H1 (cell line): ENCODE data around the gene LITAFD. TPM values are rescaled to one million over a fixed set of nuclear protein-coding genes. Genes with fewer than 3 reads are reported as not detected.

Source experiments
- CTCF ChIA-PET: fragments of 300-600 bp; sonication (Branson Sonifier 250); formaldehyde crosslinking; loops from one replicate; lab custom pipeline; 2021; ENCODE audit not compliant: partially characterized antibody; lab: Charles Lee
- POLR2A ChIA-PET: fragments of 300-600 bp; sonication (Branson Sonifier 250); formaldehyde crosslinking; loops from one replicate; lab custom pipeline; 2021; ENCODE audit warnings: inconsistent platforms; ENCODE audit not compliant: partially characterized antibody; lab: Charles Lee
- DNase-seq, 2 experiments: peaks; one replicate each; pipeline versions ENCODE4 v3.0.0 to v3.0.0-alpha.2; 2010 to 2022; ENCODE audit warnings: low spot score in 2 of 2, low read depth in 1 of 2, mixed read lengths in 1 of 2
- FAIRE-seq: peaks from 2 replicates; lab custom pipeline; 2011; peaks lifted over from hg19 to GRCh38; lab: Jason Lieb, UNC
- H2AFZ ChIP-seq: 2 replicates; pipeline ENCODE4 v1.8.1; 2012; ENCODE audit warnings: low read length, inconsistent platforms
- H2AK5ac ChIP-seq: 2 replicates; pipeline ENCODE4 v1.6.1; 2013; ENCODE audit warnings: low read depth, low read length
- H2BK120ac ChIP-seq: replicated peaks from 2 replicates; pipeline ENCODE3; 2013; ENCODE audit warnings: low read depth, low read length, inconsistent platforms
- H2BK12ac ChIP-seq: 2 replicates; pipeline ENCODE4 v1.6.1; 2013; ENCODE audit warnings: low read depth, low read length
- H2BK15ac ChIP-seq: 2 replicates; pipeline ENCODE4 v1.6.1; 2013; ENCODE audit warnings: low read length
- H2BK20ac ChIP-seq: 2 replicates; pipeline ENCODE4 v1.6.1; 2013; ENCODE audit warnings: low read length
- H2BK5ac ChIP-seq: 2 replicates; pipeline ENCODE4 v1.6.1; 2013; ENCODE audit warnings: low read depth, low read length
- H3K14ac ChIP-seq: 2 replicates; pipeline ENCODE4 v1.6.1; 2013; ENCODE audit warnings: inconsistent platforms; ENCODE audit not compliant: insufficient read length
- H3K18ac ChIP-seq: 2 replicates; pipeline ENCODE4 v1.6.1; 2013; ENCODE audit warnings: low read length; ENCODE audit errors: extremely low read depth
- H3K23ac ChIP-seq: 2 replicates; pipeline ENCODE4 v1.6.1; 2013; ENCODE audit warnings: inconsistent platforms; ENCODE audit not compliant: insufficient read length
- H3K23me2 ChIP-seq: 2 replicates; pipeline ENCODE4 v1.6.1; 2013; ENCODE audit warnings: low read depth, low read length
- H3K27ac ChIP-seq: 2 replicates; pipeline ENCODE4 v1.6.1; 2011; ENCODE audit warnings: low read depth, low read length, inconsistent platforms
- H3K27me3 ChIP-seq, 4 experiments: replicated peaks in 1 of 4; 1 replicate in 1 of 4; 2 replicates in 3 of 4; pipeline versions ENCODE4 v1.6.1 to v1.8.1; 2011 to 2013; ENCODE audit warnings: low read length in 3 of 4, mild to moderate bottlenecking in 3 of 4, inconsistent platforms in 2 of 4, mixed read lengths in 2 of 4, moderate library complexity in 1 of 4; ENCODE audit not compliant: control insufficient read depth in 3 of 4, insufficient read depth in 3 of 4; ENCODE audit errors: extremely low read depth in 1 of 4
- H3K36me3 ChIP-seq, 4 experiments: 2 replicates each; pipeline versions ENCODE4 v1.6.1 to v1.8.1; 2011 to 2013; ENCODE audit warnings: mild to moderate bottlenecking in 4 of 4, low read length in 3 of 4, moderate library complexity in 2 of 4, control low read depth in 1 of 4, inconsistent platforms in 1 of 4; ENCODE audit not compliant: insufficient read depth in 4 of 4, control insufficient read depth in 2 of 4
- H3K4ac ChIP-seq: replicated peaks from 2 replicates; pipeline ENCODE3; 2013; ENCODE audit warnings: low read length, low read depth, mixed read lengths, inconsistent platforms; ENCODE audit not compliant: insufficient read length
- H3K4me1 ChIP-seq, 4 experiments: replicated peaks in 1 of 4; 1 replicate in 1 of 4; 2 replicates in 3 of 4; pipeline versions ENCODE4 v1.6.1 to v1.8.1; 2011 to 2013; ENCODE audit warnings: low read length in 3 of 4, inconsistent platforms in 2 of 4, mixed read lengths in 1 of 4; ENCODE audit not compliant: insufficient read depth in 4 of 4, control insufficient read depth in 3 of 4
- H3K4me2 ChIP-seq, 2 experiments: 2 replicates each; pipeline versions ENCODE4 v1.6.1 to v1.8.1; 2011 to 2013; ENCODE audit warnings: low read depth in 2 of 2, low read length in 2 of 2, control low read depth in 1 of 2, inconsistent platforms in 1 of 2, mild to moderate bottlenecking in 1 of 2; ENCODE audit not compliant: insufficient read depth in 1 of 2
- H3K4me3 ChIP-seq, 4 experiments: fragments of 200-600, 300-600 bp in 1 of 4; sonication (generic), shearing (Covaris generic), sonication (Bioruptor Twin) in 1 of 4; 2 replicates each; pipeline versions ENCODE4 v1.5.1 to v1.8.1; 2011 to 2016; ENCODE audit warnings: low read length in 4 of 4, low read depth in 3 of 4, control low read depth in 2 of 4, inconsistent platforms in 2 of 4, mild to moderate bottlenecking in 2 of 4, mixed read lengths in 1 of 4, moderate library complexity in 1 of 4; ENCODE audit not compliant: insufficient read depth in 2 of 4; ENCODE audit errors: extremely low read depth in 1 of 4
- H3K56ac ChIP-seq: replicated peaks from 2 replicates; pipeline ENCODE3; 2013; ENCODE audit warnings: low read depth, mild to moderate bottlenecking, mixed read lengths, low read length, inconsistent platforms; ENCODE audit not compliant: insufficient read length
- H3K79me1 ChIP-seq: 2 replicates; pipeline ENCODE4 v1.6.1; 2013; ENCODE audit warnings: low read depth, low read length, control low read depth
- H3K79me2 ChIP-seq, 2 experiments: 2 replicates each; pipeline versions ENCODE4 v1.6.1 to v1.8.1; 2012 to 2013; ENCODE audit warnings: low read length in 2 of 2, mild to moderate bottlenecking in 2 of 2, inconsistent platforms in 1 of 2; ENCODE audit not compliant: insufficient read depth in 2 of 2, control insufficient read depth in 1 of 2
- H3K9ac ChIP-seq, 4 experiments: replicated peaks in 1 of 4; 1 replicate in 1 of 4; 2 replicates in 3 of 4; pipeline versions ENCODE4 v1.6.1 to v1.8.1; 2011 to 2013; ENCODE audit warnings: low read depth in 3 of 4, low read length in 3 of 4, control low read depth in 2 of 4, mild to moderate bottlenecking in 2 of 4, moderate library complexity in 2 of 4, inconsistent platforms in 1 of 4; ENCODE audit errors: extremely low read depth in 1 of 4
- H3K9me3 ChIP-seq, 2 experiments: 2 replicates each; pipeline versions ENCODE4 v1.6.1 to v1.8.1; 2012 to 2013; ENCODE audit warnings: mild to moderate bottlenecking in 2 of 2, moderate library complexity in 2 of 2, control low read depth in 1 of 2, inconsistent platforms in 1 of 2, low read depth in 1 of 2, low read length in 1 of 2, mixed read lengths in 1 of 2; ENCODE audit not compliant: insufficient read depth in 2 of 2
- H4K20me1 ChIP-seq, 2 experiments: replicated peaks in 1 of 2; 2 replicates each; pipeline versions ENCODE3 to v1.8.1; 2011 to 2013; ENCODE audit warnings: inconsistent platforms in 2 of 2, low read length in 2 of 2, mild to moderate bottlenecking in 1 of 2; ENCODE audit not compliant: insufficient read depth in 2 of 2, control insufficient read depth in 1 of 2
- H4K5ac ChIP-seq: 2 replicates; pipeline ENCODE4 v1.6.1; 2013; ENCODE audit warnings: low read length, low read depth, mixed read lengths, inconsistent platforms; ENCODE audit not compliant: insufficient read length
- H4K8ac ChIP-seq: 2 replicates; pipeline ENCODE4 v1.8.0; 2013; ENCODE audit warnings: mild to moderate bottlenecking, moderate library complexity, low read length, inconsistent platforms; ENCODE audit not compliant: insufficient read depth; ENCODE audit errors: extremely low read depth
- H4K91ac ChIP-seq: replicated peaks from 2 replicates; pipeline ENCODE3; 2013; ENCODE audit warnings: low read length, mixed read lengths, inconsistent platforms; ENCODE audit not compliant: insufficient read length
- POLR2AphosphoS5 ChIP-seq: IDR thresholded peaks from 2 replicates; pipeline ENCODE4 v1.6.1; 2011; ENCODE audit warnings: low read depth, low read length
- SIX5 ChIP-seq: IDR thresholded peaks from 2 replicates; pipeline ENCODE4 v1.6.1; 2011; ENCODE audit warnings: mild to moderate bottlenecking, low read depth, low read length
- WGBS, 2 experiments: shearing (Covaris generic) in 1 of 2; methylation state at CpG; one replicate each; pipeline versions ENCODE4 v1.1.6 to v1.1.7; 2013 to 2015; ENCODE audit warnings: low lambda C conversion rate in 2 of 2, mixed read lengths in 2 of 2, inconsistent platforms in 1 of 2, low coverage in 1 of 2, missing lambda C conversion rate in 1 of 2; ENCODE audit not compliant: insufficient replicate concordance in 2 of 2, insufficient coverage in 1 of 2, insufficient read length in 1 of 2; ENCODE audit errors: extremely low coverage in 1 of 2, missing lambda C conversion rate in 1 of 2; 5-methylcytosine and 5-hydroxymethylcytosine counted together
- polyA plus RNA-seq, 7 experiments: library from polyadenylated mRNA; depleted of rRNA in 3 of 7; stranded (reverse) in 5 of 7; unstranded in 2 of 7; fragments of >200 nt in 5 of 7; fragments of 200-250 nt in 2 of 7; gene quantifications; 1 replicate in 5 of 7; 2 replicates in 1 of 7; 4 replicates in 1 of 7; pipeline versions ENCODE4 v1.2.1 to v1.2.3, GENCODE V29; 2011 to 2013; ENCODE audit warnings: missing spikeins in 2 of 7, mixed read lengths in 2 of 7
- total RNA-seq: library from RNA; stranded (reverse); fragmentation: NEBNext Ultra II Directional; extraction: Animal tissue kit (Norgen Biotek cat#: 25700); gene quantifications from 2 replicates; pipeline ENCODE4 v1.2.1, GENCODE V29; 2021

Gene LITAFD
- total and polyA plus RNA-seq, 2 of the 8 experiments (the other 6 are each of a cell fraction or from before 2014, with no cell fraction given) = not detected

DNA sequence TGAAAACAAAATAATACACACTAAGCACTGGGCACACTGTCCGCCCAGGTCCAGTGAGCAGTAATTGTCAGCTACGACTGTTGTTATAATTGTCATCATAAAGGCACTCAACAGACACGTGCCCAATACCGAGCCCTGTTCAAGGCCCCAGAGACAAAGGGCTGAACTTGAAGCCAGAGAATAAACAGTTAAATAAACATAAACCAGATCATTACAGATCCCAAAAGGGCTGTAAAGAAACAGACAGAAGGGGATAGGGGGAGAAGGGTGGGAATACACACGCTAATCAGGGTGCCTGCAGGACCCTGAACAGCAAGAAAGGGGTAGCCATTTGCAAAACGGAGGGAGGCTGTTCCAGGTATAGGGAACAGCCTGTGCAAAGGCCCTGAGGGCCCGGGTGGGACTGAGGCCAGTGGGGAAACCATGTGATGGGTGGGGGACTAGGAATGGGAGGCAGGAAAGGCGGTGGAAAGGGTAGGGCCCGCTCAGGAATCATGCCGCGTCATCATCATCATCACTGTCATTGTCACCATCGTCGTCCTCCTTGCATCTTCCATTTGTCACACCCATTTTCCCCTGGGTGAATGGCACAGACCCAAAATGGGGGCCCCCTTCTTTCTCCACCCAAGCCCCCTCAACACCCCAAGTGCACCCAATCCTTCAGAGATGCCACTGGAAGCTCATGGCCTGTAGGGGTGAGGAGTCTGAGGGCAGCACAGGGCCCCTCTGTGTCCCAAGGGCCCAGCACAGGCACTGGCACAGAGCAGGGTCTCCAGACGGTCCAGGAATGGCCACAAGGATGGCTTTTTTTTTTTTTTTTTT lies 19.6 kb upstream of the LITAFD start:
- CTCF ChIA-PET = interaction anchor here (1.0 to 10.5 kb wide), 6 partner anchors 10 to 263 kb away, joined by 3 to 90 read pairs (median 13); partner anchors contain the start of gene LITAFD
- POLR2A ChIA-PET = interaction anchor here (0.9 to 29.1 kb wide), 4 partner anchors 4 to 31 kb away, joined by 3 to 456 read pairs (median 234); partner anchors contain the start of genes CARHSP1 and LITAFD
- TF ChIP-seq POLR2AphosphoS5 = peak; percentile 52; the same call in 1 of the 2 replicates
- no peak for TF ChIP-seq SIX5
- Histone ChIP-seq H3K4me1 (peaks cover 22 to 47% (median 34%) of the 10 kb centered on the region in 4 experiments), H3K4me3 (no peak overlapping the region), H3K4ac (no peak overlapping the region), H3K14ac (no peak overlapping the region), H4K8ac (0 out of 2 replicates have a peak overlapping the region, but pooled peaks have one; percentile 0), H3K23me2 (peaks cover 12% of the 10 kb centered on the region), H3K56ac (no peak overlapping the region), H3K27ac (no peak overlapping the region), H2AK5ac (no peak overlapping the region), H2BK120ac (no peak overlapping the region), H3K79me1 (peaks cover 44% of the 10 kb centered on the region), H4K20me1 (peaks cover 41 to 61% of the 10 kb centered on the region in 2 experiments), H3K79me2 (peaks cover 51 to 91% of the 10 kb centered on the region in 2 experiments), H3K4me2 (no peak overlapping the region), H3K9me3 (no peaks in the 10 kb centered on the region), H3K27me3 (no peaks in the 10 kb centered on the region), H2BK15ac (no peak overlapping the region), H4K5ac (no peak overlapping the region), H4K91ac (no peak overlapping the region), H3K9ac (no peak overlapping the region; a peak in 1 of 7 replicates), H3K23ac (no peak overlapping the region), H2BK20ac (no peak overlapping the region), H2AFZ (no peak overlapping the region), H2BK5ac (0 out of 2 replicates have a peak overlapping the region, but pooled peaks have one; percentile 2), H2BK12ac (no peak overlapping the region), H3K18ac (no peak overlapping the region), H3K36me3 (peaks cover 9 to 41% (median 19%) of the 10 kb centered on the region in 4 experiments)
- FAIRE-seq (no peak), DNase-seq (no peak)
- WGBS, 2 experiments = 89% methylated on average over 13 of the region's 14 CpGs; no CpG with 5 or more reads in 1 of the 2 experiments
